ENCODE measurements around the gene PLD1.

The PLD1 gene

DNA sequence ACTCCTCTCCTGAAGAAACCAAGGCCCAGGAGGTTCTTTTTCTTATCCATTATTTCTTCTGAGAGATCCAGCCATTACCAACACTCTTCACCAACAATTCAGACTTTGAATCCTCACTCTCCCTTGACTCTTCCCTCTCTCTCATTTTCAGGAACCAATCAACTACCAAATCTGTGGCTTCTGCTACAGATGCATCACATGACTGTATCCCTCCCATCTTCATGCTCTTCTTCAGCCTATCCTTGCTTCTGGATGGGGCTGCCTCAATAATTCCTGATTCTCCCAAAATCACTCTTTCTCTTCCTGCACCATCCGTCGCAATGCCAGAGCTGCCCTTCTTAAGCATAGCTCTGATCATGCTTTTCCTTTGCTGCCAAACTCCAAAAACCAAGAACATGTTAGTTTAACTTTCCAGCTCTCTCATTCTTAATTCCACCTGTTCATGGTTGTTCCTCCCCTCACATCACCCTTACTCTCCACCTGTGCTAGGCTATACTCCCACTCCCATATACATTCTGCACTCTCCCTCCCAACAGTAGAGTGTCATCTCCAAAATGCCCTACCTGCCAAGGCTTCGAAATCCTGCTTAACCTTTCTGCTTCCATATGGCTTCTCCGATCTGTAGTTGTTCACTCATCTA lies 13.5 kb downstream of the PLD1 start:
- DNase-seq = no peak

DNA sequence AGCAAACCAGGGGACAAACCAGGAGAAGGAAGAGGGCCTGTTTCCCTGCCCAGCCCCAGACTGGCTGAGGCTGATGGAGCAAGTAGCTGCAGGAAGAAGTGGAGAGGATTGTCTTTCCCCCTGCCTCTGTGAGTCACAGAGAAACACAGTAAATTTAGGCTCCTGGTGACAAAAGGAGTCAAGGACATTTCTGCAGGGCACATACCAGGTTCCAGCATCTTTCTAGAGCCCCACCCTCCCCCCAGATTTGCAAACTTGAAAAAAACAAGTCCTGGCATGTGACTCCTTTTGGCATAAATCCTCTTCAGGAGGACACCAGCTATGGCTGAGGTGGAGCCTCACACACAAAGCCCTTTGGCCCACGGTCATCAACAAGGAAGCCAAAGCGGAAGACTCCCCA lies 17.8 kb downstream of the PLD1 start:
- no peak for DNase-seq

DNA sequence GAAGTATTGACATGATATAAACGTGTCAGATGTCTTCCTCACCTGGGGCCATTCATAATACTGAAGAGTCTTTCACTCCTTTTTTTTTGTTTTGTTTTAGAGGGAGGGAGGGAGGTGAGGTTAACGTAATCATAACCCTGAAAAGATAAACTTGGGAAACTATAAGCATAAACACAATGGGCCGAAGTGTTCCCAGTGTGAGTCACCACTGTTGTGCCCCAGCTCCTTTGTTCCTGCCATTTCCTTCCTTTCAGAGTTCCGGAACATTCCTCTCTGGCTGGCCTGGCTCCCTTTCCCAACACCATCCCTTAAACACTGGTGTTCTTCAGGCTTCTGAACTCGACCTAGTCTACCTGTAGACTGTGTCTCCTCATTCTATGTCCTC lies 18.6 kb downstream of the PLD1 start:
- DNase-seq = no peak

DNA sequence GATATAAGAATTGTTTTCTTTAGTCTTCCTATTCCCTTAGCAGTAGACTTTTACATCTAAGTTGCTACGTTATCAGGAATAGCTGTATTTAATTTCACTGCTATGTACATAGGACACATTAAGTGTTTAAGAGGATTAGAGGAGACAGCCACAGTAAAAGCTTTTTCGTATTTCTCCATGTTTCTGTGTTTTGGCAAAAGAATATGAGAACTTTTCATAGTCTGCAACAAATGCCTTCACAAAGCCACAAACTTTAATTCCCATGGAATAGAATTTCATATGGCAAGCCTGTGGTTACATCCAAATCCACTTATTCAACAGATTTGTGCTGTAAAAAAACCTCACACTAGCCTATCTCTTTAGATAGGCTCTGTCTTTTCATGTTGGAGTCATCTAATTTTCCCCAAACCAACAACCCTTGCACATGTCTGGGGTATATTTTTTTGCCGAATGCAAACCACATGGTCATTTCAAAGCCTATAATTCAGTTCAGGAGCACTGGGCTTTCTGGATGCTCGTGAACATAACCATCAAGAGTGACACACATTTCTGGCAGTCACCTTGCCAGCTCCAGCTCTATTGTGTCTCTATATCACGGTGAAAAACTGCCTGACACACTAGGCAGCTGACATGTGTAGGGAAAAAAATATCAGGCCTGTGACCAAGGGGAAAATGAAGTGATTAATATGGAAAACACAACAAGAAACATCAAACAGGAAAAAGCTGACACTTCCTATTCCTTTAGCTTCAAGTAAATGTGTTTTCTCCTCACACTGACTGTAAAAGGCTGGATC lies 19.2 kb downstream of the PLD1 start:
- DNase-seq = no peak

- no peak for DNase-seq
Observed at GRCh38 chr3:171790574-171790897, 19.7 kb downstream of the PLD1 start.

DNA sequence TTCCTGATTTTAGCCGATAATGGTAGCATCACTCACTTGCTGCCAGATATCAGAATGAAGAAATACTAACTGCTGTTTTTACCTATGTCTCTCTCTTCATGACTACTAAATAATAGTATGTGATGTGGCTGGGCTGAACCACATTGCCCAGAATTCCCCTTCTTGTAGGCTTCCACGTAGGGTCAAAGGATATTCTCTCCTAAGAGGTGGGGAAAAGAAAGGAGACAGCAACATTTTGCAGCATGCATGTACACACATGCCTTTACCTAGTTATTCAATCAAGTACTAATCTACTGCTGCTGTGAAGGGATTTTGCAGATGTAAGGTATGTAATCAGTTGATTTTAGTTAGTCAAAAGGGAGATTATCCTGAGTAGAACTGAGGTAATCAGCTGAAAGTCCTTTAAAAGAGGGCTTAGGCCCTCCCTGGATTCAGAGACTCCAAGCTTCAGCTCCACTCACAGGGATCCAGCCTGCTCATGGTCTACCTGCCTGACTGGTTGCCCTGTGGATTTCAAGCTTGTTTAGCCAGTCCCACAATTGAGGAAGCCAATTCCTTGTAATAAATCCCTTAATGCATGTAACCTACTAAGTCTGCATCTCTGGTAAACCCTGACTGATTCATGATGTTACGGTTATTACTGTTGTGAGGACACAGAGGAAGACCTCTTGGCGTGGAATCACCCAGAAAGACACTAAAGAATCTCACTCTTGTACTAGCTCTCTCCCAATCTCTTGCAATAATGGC lies 20.4 kb downstream of the PLD1 start:
- no peak for DNase-seq

GRCh38 chr3:171788546-171789351 lies 21.5 kb downstream of the PLD1 start:
- DNase-seq = peak; percentile 8

GRCh38 chr3:171786997-171787396 lies 23.3 kb downstream of the PLD1 start:
- DNase-seq = no peak

DNA sequence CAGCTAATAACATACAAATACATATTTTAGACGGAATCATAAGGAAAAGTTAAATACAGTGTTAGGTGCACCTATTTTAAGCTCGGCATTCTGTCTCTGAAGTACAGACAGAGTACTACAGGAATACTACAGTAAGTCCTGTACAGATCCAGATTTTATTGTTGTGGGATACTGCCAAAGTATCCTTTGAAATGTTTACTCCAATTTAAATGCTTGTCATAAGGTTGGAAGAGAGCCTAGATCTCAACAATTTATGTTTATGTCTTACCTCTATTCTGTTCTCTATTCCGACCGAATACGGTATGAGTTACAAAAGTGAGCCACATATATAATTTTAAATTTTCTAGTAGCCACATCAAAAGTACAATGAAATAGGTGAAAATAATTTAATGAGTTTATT lies 25.3 kb downstream of the PLD1 start:
- no peak for DNase-seq

DNA sequence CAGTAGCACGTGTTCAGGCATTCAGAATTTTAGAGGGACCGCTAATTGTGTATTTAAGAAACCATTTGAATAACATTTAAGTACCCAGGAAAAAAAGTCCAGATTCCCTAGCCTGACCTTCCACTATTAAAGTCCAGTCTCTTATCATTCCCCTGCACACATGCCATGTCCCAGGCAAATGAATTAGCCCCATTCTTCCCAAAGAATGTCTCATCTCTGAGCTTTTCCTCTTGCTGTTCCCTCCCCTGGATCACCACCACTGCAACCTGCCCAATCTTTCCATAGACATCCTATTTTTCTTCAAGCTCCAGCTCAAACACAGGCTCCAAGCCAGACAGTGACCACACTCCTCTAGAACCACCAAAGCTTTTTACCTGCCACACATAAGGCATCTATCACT lies 25.9 kb downstream of the PLD1 start:
- no peak for DNase-seq

DNA sequence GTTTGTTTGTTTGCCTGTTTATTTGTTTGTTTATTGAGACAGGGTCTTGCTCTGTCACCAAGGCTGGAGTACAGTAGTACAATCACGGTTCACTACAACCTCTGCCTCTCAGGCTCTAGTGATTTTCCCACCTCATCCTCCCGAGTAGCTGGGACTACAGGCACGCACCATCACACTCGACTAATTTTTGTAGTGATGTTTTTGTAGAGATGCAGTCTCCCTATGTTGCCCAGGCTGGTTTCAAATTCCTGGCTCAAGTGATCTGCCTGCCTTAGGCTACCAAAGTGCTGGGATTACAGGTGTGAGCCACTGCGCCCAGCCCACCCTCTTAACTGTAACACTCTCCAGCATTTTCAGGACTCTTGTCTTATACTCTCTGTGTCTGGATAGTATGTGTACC lies 26.7 kb downstream of the PLD1 start:
- DNase-seq = no peak

GRCh38 chr3:171783086-171783485 lies 27.2 kb downstream of the PLD1 start:
- DNase-seq = no peak

GRCh38 chr3:171782617-171783016 lies 27.7 kb downstream of the PLD1 start:
- no peak for DNase-seq

GRCh38 chr3:171781711-171782127 lies 28.6 kb downstream of the PLD1 start:
- DNase-seq = no peak

GRCh38 chr3:171778493-171778892 lies 31.8 kb downstream of the PLD1 start:
- DNase-seq = no peak

- no peak for DNase-seq
Observed at GRCh38 chr3:171777596-171777995, 32.7 kb downstream of the PLD1 start.

DNA sequence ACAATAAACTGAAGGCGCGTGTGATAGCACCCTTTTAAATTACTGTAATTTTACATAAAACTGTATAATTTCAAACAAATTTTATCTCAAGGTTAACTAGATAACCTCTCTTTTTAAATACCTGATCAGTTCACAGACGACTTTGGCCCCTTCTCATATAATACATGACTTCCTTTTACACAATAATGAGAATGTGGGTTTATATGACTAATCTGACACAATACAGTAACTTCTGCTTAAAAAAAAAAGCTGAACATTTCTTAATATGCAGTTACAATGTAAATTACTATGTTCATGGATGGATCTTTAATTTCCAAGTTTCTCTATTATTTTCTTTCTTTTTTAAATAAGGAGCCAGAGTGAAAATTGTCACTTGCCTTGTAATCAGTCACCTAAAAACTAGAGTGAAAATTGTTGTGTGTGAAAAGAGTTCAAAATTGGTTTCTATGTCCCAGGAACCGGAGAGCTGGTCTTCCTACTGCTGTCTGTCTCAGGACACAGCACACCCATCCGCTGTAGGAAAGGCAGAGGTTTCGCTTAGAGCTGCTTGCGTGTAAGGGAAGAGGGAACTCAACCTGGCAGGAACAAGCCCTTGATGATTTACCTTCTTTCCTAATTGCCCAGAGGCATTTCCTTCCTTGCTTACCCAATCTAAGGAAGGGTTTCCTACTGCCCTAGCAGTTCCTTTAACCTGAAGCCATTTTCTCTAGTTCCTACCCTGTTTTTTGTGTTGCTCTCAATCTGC lies 33.3 kb downstream of the PLD1 start:
- DNase-seq = no peak

DNA sequence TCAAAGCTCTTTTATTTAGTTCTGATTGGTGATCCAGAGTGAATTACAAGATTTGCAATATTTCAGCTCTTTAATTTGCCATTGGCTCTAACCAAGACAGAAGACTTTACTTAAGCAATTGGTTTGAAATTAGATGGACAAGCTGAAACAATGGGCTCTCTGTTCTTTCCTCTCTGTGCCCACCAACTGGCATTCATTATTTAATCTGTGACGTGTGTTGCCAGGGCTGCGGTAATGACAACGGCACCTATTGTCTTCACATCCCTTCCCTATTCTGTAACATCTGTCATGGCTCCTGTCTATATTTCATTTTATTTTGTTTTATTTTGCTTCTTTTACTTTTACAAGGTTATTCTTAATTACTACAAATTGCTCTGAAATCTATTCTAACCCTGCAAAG lies 33.9 kb downstream of the PLD1 start:
- no peak for DNase-seq

DNA sequence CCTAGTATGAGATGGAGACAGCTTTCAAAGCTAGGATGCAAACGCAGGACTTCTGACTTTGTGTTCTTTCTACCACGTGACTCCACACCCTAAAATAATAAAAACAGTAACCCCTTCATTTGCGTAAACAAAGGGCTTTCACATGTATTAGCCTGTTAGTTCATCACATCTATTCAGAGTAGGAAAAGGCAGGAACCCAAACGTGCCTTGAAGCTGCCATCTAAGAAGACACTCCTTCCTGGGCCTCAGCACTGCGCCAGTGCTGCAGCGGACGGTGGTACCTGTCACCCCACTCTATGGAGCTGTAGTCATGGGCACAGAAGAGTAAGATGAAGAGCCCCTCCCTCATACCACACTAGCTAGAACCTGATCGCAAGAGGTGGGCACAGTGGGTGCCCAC lies 34.3 kb downstream of the PLD1 start:
- no peak for DNase-seq

DNA sequence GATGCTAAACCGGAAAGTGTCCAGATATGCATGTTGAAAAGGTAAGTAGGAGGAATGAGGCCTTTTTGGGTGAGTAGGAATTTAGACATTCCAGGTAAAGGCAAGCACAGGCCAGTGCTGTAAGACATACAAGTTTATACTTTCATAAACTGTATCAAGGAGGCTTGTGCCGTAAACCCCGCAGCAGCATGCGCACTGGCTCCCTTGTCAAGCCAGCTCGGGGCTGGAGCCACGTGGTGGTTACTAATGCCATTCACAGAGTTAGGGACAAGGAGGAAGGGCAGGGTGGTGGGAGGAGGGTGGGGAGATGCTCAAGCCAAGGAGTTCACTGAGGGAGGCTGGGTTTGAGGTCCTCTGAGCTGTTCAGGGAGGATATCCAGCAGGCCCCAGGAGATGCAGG lies 35.8 kb downstream of the PLD1 start:
- no peak for DNase-seq

DNA sequence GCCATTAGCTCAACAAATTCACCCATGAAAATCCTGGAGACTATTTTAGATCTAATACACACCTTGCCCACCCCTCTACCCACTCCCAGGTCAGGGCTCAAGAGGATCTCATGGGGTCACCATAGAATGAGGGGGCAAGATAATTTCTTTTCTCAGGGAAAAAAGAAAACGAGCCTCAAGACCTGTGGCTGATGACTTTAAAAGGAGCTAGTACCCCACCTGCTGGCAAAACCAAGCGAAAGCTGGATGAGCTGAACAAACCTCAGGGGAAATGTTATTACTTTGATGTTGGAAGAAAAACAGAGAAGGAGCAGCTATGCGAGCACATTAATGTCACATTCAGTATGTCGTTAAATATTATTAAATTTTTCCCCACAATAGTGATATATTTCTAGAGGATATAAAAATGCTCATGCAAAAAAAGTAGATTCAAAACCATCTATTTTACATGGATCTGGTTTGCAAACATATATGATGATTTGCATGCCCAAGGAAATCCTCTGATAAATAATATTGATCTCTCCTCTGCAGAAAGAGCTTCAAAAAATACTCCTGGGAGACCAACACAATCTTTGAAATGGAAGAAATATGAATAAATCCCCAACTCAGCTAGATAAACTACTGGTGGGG lies 37.7 kb downstream of the PLD1 start:
- DNase-seq = peak; percentile 77

Measured in NCI-H2171 treated with DMSO at 0.1 percent for 48 hours (cell line).